NOMO-1 treated with DMSO at 0.1 percent for 48 hours (cell line): ENCODE results near the gene LRRC45.
A peak's percentile ranks its signal among the peaks of the same experiment; 100 is the strongest.
"Not testable (repeated sequence)": the region's sequence is repeated elsewhere in the genome, so short reads cannot be mapped to it uniquely, and the experiment has no call there.

ENCODE experiments used
- DNase-seq: peaks from one replicate; lab custom pipeline; 2025; ENCODE audit not compliant: unreplicated experiment; lab: John Stamatoyannopoulos, UW

LRRC45 gene

DNA sequence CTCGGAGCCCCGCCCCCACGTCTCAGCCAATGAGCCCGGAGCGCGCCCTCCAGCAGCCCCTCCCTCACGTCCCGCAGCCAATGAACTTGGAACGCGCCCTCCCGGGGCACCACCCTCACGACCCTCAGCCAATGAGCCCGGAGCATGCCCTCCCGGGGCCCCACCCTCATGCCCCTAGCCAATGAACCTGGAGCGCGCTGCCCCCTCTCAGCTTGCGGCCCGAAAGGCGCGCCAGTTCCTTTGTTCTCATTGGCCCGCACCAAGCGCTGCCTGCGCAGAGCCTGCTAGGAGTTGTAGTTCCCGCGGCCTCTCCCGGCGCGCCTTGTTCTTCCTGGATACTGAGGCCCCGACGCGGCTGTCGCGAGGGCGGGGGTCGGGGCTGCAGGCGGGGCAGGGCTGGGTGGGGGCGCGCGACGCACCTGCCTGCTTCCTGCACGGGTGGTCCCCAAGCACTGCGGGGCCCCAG, at the start of gene LRRC45:
LRRC45 (plus strand) TSS at position 325 of the 466 bp plus-strand sequence. CDS start 339 bp downstream, outside the sequence.
- DNase-seq, result peak; percentile 99

GRCh38 chr17:81973432-81973831, 49.7 kb upstream of the LRRC45 start:
- DNase-seq, result no peak

DNA sequence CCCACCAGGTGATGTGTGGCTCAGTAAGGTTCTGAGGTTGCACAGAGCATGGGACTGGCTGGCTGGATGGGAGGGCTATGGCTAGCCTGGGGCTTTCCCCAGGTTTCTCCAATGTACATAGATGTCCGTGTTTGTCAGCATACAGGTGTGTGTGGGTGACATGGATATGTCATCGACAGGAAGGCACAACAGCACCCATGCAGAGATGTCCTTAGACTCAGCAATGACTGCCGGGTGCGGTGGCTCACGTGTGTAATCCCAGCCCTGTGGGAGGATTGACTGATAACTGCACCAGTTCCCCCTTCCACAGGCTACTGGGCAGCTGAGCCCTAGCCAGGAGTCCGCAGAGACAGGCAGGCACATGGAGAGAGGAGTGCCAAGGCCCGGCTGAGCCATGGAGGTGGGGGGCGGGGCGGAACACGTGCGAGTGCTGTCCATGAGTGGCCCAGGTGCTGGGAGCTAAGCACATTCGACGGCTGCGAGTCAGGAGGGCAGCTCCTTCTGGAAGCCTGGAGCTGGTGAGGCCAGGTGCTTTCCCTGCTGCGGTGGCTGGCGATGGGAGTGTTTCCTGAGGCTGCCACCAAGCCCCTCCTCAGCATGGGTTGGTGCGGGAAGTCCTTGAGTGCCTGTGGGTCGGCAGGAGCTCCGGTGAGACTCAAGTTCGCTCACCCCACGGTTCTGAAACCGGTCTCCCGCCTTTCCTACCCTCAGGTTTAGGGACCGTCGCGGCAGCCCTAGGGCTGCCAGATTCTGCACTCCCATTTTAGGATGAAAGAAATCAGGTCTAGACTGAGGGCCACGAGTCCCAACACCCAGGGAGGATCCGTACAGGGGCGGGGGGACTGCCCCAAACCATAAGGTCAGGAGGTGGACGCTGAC, 46.5 kb upstream of the LRRC45 start:
- DNase-seq, result no peak

DNA sequence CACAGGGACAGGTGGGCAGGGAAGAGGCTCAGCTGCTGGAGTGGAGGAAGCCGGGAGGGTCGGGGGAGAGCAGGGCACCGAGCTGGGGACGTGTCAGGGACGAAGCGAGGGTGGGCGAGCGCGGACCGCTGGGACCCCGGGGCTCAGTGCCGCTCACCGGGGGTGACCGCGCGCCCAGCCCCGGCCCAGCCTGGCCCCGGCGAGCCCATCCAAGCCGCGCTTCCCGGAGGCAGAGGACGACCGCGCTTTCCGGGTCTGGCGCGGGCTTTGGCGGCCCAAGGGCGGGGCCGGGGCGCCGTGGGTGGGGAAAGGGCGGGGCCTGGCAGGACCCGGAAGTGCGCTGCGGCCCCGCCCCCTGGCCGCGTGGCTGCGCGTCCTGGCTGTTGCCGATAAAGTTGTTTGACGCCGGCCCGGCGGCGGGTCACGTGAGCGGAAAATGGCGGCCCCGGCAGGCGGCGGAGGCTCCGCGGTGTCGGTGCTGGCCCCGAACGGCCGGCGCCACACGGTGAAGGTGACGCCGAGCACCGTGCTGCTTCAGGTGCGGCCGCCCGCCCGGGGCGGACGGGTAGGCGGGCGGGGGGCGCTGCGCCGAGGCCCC, 45.8 kb upstream of the LRRC45 start, which contains the start of gene ASPSCR1:
ASPSCR1 (plus strand) TSS at position 419 of the 598 bp plus-strand sequence; CDS start at position 437, 18 bp downstream.
- DNase-seq, result peak; percentile 73

- no peak for DNase-seq
Measured at GRCh38 chr17:81978524-81979298, 44.4 kb upstream of the LRRC45 start.

DNA sequence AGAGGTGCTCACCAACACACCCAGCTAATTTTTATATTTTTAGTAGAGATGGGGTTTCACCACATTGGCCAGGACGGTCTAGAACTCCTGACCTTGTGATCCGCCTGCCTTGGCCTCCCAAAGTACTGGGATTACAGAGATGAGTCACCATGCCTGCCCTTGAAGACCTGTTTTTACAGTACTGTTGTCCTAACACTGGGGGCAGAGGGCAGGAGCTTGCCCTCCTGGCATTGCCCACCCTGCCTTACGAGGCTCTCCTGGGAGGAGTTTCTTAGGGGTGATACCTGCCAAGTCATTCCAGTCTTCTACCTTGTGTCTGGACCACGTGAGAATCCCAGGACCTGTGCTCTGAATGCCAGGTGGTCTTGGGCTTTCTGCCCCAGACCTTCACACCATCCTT, 43.0 kb upstream of the LRRC45 start:
- no peak for DNase-seq

DNA sequence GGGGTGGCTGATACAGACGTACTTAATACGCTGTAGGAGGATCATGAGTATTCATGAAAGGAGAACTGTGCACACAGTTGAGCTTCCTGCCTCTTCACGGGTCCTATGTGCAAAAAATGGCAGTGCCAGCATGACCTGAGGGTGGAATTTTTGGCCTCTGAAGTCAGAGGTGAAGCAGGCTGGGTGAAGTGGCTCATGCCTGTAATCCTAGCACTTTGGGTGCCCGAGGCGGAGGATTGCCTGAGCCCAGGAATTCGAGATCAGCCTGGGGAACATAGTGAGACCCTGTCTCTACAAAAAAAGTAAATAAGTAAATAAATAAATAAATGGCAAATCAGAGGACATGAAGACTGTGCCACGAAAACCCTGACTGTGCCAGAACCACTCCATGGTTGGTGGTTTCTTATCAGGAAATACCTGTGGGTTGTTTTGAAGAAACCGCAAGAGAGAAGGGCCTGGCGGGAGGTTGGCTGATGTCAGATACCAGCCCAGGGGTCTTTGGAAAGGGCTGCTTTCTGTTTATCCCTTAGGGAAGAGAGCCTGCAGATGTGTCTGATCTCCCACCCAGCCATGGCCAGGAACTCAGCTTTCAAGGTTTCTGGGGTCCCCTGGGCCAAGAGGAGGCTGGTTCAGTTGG, 42.3 kb upstream of the LRRC45 start:
- no peak for DNase-seq

- DNase-seq, result not testable (repeated sequence)
Measured at GRCh38 chr17:81981511-81981910, 41.6 kb upstream of the LRRC45 start.

GRCh38 chr17:81983011-81983638, 40.0 kb upstream of the LRRC45 start:
- no peak for DNase-seq

DNA sequence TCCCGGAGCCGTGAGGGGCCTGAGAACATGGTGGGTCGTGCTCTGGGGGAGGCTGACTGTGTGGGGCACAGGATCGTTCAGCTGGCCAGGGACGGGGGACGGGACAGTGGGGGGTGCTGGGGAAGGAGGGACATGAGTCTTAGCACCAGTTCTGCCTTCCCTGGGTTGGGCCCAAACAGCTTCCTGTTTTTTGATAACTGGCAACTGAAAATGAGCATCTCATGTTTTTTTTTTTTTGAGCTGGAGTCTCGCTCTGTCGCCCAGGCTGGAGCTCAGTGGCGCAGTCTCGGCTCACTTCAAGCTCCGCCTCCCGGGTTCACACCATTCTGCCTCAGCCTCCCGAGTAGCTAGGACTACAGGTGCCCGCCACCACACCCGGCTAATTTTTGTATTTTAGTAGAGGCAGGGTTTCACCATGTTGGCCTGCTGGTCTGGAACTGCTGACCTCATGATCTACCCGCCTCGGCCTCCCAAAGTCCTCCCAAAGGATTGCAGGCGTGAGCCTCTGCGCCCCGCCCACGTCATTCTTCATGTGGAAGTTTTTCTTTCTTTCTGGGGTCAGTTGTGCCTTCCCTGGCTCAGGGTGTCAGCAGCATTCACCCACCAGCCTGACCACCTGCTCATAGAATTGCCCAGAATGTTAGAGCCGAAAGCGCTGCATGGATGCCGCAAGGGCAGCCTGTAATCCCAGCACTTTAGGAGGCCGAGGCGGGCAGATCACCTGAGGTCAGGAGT, 39.3 kb upstream of the LRRC45 start:
- no peak for DNase-seq

GRCh38 chr17:81984773-81985410, 38.2 kb upstream of the LRRC45 start:
- DNase-seq, result no peak

GRCh38 chr17:81986606-81987005, 36.5 kb upstream of the LRRC45 start:
- no peak for DNase-seq

GRCh38 chr17:81987161-81987770, 35.8 kb upstream of the LRRC45 start:
- DNase-seq, result no peak

DNA sequence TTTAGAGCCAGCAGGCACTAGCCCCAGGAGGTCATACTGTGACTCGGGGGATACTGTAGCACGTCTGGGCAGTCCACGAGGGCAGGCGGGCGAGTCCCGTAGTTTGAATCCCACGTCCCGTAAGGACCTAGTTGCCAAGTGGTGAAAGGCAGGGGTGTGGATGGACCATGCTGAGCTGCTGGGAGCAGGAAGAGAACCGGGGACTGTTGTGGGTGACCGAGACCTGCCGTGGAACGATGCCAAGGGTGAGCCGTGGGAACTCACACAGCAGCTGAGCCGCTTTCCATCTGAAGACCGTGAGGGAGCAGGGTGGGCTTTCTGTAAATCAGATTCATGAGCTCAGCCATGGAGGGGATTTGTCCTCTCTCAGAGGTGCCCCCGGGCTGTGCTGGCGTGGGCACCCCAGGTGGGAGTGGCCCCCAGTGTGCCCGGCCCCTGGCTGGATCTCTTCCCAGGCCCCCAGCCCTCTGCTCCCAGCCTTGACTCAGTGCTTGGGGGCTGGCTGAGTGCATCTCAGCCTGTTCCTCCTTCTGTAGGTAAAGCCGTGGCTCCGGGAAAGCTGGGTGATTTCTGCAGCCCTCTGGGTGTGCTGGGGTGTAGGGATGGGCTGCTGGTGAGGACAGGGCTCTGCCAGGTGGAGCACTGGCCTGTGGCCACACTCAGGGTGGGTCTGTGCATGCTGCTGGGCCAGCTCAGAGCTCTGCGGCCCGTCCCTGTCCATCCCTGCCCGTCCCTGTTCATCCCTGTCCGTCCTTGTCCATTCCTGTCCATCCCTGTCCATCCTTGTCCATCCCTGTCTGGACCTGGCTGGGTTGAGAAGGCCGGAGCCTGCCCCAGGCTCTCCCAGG, 32.0 kb upstream of the LRRC45 start:
- no peak for DNase-seq

- no peak for DNase-seq
Measured at GRCh38 chr17:81991684-81992305, 31.3 kb upstream of the LRRC45 start.

- no peak for DNase-seq
Measured at GRCh38 chr17:81992306-81993102, 30.6 kb upstream of the LRRC45 start.
